UCSD-AML1 (cell line): ENCODE measurements around the gene BBS5.
"Not testable (repeated sequence)": the region's sequence is repeated elsewhere in the genome, so short reads cannot be mapped to it uniquely, and the experiment has no call there.

ENCODE experiments used
- DNase-seq: peaks from one replicate; lab custom pipeline; 2025; ENCODE audit not compliant: unreplicated experiment; lab: John Stamatoyannopoulos, UW

BBS5 gene

GRCh38 chr2:169479257-169480078 is at the start of gene BBS5:
Gene BBS5, plus strand, starts transcription at chr2:169479494. Its CDS starts 60 bp downstream, at chr2:169479554.
- DNase-seq: peak; percentile 78

DNA sequence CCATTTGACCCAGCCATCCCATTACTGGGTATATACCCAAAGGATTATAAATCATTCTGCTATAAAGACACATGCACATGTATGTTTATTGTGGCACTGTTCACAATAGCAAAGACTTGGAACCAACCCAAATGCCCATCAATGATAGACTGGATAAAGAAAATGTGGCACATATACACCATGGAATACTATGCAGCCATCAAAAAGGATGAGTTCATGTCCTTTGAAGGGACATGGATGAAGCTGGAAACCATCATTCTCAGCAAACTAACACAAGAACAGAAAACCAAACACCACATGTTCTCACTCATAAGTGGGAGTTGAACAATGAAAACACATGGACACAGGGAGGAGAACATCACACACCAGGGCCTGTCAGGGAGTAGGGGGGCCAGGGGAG is 47.5 kb upstream of the BBS5 start:
- DNase-seq: not testable (repeated sequence)

DNA sequence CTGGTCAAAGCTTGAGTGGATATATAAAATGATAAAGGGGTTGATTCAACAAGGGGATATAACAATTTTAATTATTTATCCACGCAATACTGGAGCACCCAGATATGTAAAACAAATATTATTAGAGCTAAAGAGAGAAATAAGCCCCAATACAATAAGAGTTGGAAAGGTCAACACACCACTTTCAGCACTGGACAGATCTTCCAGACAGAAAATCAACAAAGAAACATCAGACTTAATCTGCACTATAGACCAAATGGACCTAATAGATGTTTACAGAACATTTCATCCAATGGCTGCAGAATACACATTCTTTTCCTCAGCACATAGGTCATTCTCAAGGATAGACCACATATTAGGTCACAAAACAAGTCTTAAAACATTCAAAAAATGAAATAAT is 45.1 kb upstream of the BBS5 start:
- not testable (repeated sequence) for DNase-seq

DNA sequence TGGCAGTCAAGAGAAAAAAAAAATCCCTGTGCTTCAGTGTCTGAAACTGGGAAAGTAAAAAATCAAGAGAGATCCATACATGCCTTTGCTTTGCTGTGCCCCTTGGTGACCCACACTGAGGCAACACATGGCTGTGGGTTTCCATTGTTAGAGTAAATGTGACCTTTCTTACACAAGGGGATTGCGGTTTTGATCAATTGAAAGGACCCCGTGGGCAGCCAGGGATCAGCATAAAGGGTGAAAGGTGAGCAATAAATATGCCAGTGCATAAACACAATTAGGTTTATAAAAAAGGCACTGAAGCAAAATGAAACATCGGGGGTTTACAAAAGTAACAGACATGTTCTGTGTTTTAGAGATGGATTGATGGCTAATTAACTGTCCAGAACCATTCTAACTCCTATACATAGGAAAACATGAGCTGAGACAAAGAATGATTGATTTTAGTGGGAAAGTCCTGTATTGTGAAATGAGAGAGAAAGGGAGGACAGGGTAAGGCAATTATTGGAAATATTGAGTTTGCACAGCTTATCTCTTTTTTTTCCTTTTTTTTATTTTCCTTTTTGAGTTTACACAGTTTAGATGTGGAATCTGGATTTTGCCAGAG is 40.7 kb upstream of the BBS5 start:
- no peak for DNase-seq

GRCh38 chr2:169439900-169440299 is 39.4 kb upstream of the BBS5 start:
- no peak for DNase-seq

GRCh38 chr2:169446452-169446851 is 32.8 kb upstream of the BBS5 start:
- no peak for DNase-seq

DNA sequence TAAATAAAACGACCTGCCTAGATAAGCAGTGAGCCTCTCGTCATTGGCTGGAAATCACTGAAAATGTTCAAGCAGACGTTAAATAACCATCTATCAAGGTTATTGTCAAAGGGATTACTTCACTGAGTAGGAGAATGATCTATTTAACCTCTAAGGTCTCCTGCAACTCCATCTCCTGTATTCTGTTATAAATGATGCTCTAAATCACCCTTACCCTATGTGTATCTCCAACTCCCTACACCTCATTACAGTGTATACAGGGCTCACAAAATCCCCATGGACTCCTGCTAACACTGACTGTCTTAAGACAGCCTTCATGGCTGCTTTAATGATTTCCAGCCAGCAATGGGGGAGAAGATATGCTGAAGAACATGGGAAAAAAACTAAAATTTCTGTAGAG is 31.0 kb upstream of the BBS5 start:
- no peak for DNase-seq

DNA sequence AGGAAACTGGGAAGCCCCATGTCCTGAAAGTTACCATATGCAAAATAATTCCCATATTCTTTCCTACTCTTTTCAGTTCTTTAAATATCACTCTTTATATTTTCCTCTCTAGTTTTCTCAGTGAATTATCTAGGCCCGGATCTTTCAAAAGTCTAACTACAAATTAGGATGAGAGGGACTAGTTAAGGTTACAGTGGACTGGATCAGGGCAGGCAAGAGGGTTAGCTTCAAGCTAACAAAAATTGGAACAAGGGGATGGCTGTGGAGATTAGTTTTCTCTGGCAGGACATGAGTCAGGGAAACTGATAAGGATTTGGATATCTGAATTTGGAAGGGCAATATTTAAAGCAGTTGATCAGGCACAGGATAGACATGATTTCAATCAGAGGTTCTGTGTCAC is 30.4 kb upstream of the BBS5 start:
- no peak for DNase-seq

DNA sequence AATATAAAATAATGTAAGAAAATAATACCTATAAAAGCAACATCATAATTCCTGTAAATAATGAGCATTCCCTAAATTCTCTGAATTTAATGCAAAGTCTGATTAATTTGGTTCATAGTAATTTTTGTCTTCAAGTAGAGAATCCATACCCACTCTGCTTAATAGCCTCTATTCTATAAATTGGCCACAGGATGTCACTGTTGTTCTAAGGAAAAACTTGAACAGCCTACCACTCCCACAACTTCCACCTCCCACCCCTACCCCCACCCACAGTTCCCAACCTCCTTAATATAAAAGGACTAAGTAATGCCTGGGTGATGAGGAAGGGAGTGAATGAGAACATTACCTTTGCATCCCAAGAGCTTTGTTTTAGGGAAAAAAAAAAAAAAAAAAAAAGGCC is 27.2 kb upstream of the BBS5 start:
- DNase-seq: no peak

DNA sequence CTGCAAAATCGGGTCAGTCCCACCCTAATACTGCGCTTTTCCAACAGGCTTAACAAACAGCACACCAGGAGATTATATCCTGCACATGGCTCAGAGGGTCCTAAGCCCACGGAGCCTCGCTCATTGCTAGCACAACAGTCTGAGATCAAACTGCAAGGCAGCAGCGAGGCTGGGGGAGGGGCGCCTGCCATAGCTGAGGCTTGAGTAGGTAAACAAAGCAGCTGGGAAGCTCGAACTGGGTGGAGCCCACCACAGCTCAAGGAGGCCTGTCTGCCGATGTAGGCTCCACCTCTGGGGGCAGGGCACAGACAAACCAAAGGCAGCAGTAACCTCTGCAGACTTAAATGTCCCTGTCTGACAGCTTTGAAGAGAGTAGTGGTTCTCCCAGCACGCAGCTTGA is 26.2 kb upstream of the BBS5 start:
- not testable (repeated sequence) for DNase-seq

- no peak for DNase-seq
Observed at GRCh38 chr2:169461143-169461542, 18.2 kb upstream of the BBS5 start.

- no peak for DNase-seq
Observed at GRCh38 chr2:169462896-169463695, 16.2 kb upstream of the BBS5 start.

DNA sequence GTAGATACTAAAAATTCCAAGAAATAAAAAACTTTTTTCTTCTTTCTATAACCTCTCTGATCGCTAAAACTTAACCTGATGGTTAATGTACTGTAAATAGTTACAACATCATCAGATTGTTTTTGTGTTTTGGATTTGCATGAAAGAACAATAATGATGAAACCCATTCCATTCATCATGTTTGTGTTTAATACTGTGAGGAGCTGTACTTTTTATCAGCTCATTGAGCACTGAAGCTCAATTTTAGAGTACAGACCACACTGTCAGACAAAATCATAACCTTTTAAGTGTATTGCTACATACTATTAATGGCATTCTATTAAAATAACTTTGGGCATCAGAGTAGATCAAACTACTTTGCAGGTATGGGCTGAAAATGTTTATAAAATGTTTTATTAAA is 14.8 kb upstream of the BBS5 start:
- no peak for DNase-seq

GRCh38 chr2:169464882-169465281 is 14.4 kb upstream of the BBS5 start:
- no peak for DNase-seq

DNA sequence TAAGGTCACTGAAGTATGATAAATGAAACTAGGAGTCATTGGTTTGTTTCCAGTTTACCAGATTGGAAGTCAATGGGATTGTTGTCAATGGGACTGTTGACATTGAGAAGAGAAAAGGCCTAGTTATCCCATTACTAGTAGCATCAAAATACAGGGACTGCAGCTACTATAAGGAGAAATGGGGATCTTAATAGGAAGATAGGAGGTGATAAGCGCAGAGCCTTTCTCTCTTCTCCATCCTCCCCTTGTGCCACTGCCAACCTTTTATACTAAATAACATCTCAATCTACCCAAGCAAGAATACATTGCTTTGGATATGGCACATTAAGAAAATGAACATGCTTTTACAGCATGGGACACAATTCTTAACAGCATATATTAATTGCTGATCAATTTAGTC is 10.5 kb upstream of the BBS5 start:
- no peak for DNase-seq

GRCh38 chr2:169469952-169470572 is 9.2 kb upstream of the BBS5 start:
- DNase-seq: no peak

DNA sequence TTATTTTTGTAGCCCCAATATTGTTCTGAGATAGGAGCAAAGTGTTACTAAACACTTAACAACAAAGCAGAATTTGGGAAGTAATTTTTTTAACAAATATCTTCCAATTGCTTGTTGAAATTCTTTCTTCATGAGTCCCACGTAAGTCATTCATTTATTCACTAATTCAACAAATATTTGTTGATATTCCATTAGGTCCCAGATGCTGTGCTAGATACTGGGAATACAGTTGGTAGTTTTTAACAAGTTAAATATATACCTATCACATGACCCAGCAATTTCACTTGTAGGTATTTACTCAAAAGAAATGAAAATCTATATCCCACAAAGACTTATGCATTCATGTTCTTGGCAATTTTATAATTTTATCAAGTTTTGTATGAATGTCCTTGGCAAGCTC is 7.0 kb upstream of the BBS5 start:
- DNase-seq: no peak

DNA sequence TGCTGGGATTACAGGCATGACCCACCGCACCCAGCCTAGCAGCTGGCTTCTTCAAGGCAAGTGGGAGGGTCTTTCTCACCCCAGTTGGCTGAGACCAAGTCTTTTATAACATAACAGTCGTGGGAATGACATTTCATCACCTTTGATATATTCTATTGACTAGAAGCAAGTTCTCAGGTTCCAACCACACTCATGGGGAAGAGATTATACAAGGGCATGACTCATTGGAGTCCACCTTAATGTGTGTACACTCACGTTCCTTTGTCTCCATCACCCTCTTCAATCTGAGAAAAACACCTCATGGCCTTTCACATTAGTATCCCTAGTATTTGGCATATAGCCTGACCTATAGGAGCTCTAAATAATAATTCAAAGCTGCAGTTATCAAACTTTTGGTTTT is 2.8 kb upstream of the BBS5 start:
- DNase-seq: no peak

- DNase-seq: no peak
Observed at GRCh38 chr2:169478339-169478738, 955 bp upstream of the BBS5 start.

GRCh38 chr2:169478745-169479256 is 493 bp upstream of the BBS5 start:
- DNase-seq: no peak

DNA sequence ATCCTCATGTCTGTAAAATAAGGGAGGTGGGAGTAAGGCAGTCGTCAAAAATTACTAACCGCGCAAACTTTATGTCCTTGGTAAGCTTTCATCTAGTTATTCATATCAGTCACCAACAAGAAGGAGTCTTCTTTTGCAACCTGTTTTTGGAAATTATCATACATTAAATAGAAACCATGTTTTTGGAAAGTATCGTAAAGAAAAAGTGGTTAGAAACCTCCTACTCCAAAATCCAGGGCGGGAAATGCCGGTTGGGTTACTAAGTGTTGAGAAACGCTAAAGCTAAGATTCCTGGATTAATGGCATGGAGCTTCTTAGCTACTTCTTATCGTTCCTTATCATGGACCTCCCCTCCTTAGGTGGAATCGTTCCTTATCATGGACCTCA is 778 bp downstream of the BBS5 start:
- no peak for DNase-seq
